Measurements from ENCODE around the gene KCTD11. TPM values are rescaled to one million over a fixed set of nuclear protein-coding genes. Genes with fewer than 3 reads are reported as not detected.
A peak's percentile ranks its signal among the peaks of the same experiment; 100 is the strongest.
"Not testable (repeated sequence)": the region's sequence is repeated elsewhere in the genome, so short reads cannot be mapped to it uniquely, and the experiment has no call there.

Gene KCTD11
- total and polyA plus RNA-seq, 10 donors: 5.4 to 12.0 (median 8.9) TPM

- peaks cover 6 to 75% (median 37%) of the 10 kb centered on the region in 6 donors for H3K4me1 ChIP-seq
- no peak for TF ChIP-seq CTCF (IDR thresholded peaks at IDR 0.05 in 8 of 11, conservative IDR thresholded peaks at IDR 0.05 in 3 of 11)
- TF ChIP-seq POLR2A (IDR thresholded peaks at IDR 0.05): no peak
- TF ChIP-seq POLR2AphosphoS5 (IDR thresholded peaks at IDR 0.05): no peak
- intact Hi-C loops (cut with DNase I; ENCODE audit: low total_unique reads): no loop called here
- H3K36me3 ChIP-seq: peaks cover 0 to 23% (median 12%) of the 10 kb centered on the region in 6 donors
- H3K9me3 ChIP-seq: no peaks in the 10 kb centered on the region
- peak overlapping the region; percentile 77 to 95 (median 87) for H3K4me3 ChIP-seq
- H3K27me3 ChIP-seq (replicated peaks in 1 of 7): no peaks in the 10 kb centered on the region
- H3K27ac ChIP-seq: peak overlapping the region; percentile 89 to 95 (median 93)
- 0 to 2% (median 1%) methylated on average over 2 to 34 of the region's 34 CpGs for WGBS, 5 donors
- peak; percentile 95 for DNase-seq
Observed at GRCh38 chr17:7329997-7330637, 21.8 kb upstream of the KCTD11 start.

GRCh38 chr17:7330638-7331015 is 21.3 kb upstream of the KCTD11 start:
- DNase-seq: peak; percentile 85
- no peak for TF ChIP-seq POLR2AphosphoS5 (IDR thresholded peaks at IDR 0.05)
- Histone ChIP-seq H3K36me3 (peaks cover 0 to 18% (median 9%) of the 10 kb centered on the region in 6 donors), H3K27me3 (replicated peaks in 1 of 7) (no peaks in the 10 kb centered on the region), H3K4me3 (peak overlapping the region; percentile 77 to 95 (median 87)), H3K4me1 (peaks cover 6 to 80% (median 41%) of the 10 kb centered on the region in 6 donors), H3K27ac (peak overlapping the region; percentile 89 to 95 (median 93)), H3K9me3 (no peaks in the 10 kb centered on the region)
- intact Hi-C loops (cut with DNase I; ENCODE audit: low total_unique reads): no loop called here
- 61 to 94% (median 72%) methylated on average over 5 to 13 of the region's 13 CpGs for WGBS, 5 donors

- no peaks in the 10 kb centered on the region for H3K27me3 ChIP-seq (replicated peaks in 1 of 7)
- peaks cover 6 to 91% (median 47%) of the 10 kb centered on the region in 6 donors for H3K4me1 ChIP-seq
- TF ChIP-seq CTCF (IDR thresholded peaks at IDR 0.05 in 8 of 11, conservative IDR thresholded peaks at IDR 0.05 in 3 of 11): no peak
- H3K27ac ChIP-seq: peak overlapping the region in 6 of 8 donors; percentile 32 to 78 (median 66)
- H3K4me3 ChIP-seq: no peak overlapping the region
- intact Hi-C loops (cut with DNase I; ENCODE audit: low total_unique reads): no loop called here
- peaks cover 0 to 3% (median 0%) of the 10 kb centered on the region in 6 donors for H3K36me3 ChIP-seq
- 31 to 48% (median 41%) methylated on average over 7 of the region's 7 CpGs for WGBS, 5 donors
- H3K9me3 ChIP-seq: no peaks in the 10 kb centered on the region
- no peak for DNase-seq
Observed at GRCh38 chr17:7332111-7332510, 19.9 kb upstream of the KCTD11 start.

- H3K4me3 ChIP-seq; H3K9me3 ChIP-seq; H3K27me3 ChIP-seq (replicated peaks in 1 of 7); intact Hi-C loops (cut with DNase I; ENCODE audit: low total_unique reads); DNase-seq; H3K36me3 ChIP-seq: not testable (repeated sequence)
- H3K4me1 ChIP-seq: peaks cover 12 to 91% (median 52%) of the 10 kb centered on the region in 6 donors
- TF ChIP-seq POLR2AphosphoS5 (IDR thresholded peaks at IDR 0.05): peak in 1 of 3 donors; percentile 50
- peak overlapping the region in 5 of 8 donors; percentile 44 to 78 (median 70) for H3K27ac ChIP-seq
- 32 to 44% (median 34%) methylated on average over 13 to 14 of the region's 14 CpGs for WGBS, 5 donors
Observed at GRCh38 chr17:7332600-7333069, 19.3 kb upstream of the KCTD11 start.

GRCh38 chr17:7334938-7335538 is 16.9 kb upstream of the KCTD11 start:
- TF ChIP-seq CTCF (IDR thresholded peaks at IDR 0.05 in 8 of 11, conservative IDR thresholded peaks at IDR 0.05 in 3 of 11) (no peak), POLR2A (IDR thresholded peaks at IDR 0.05) (no peak), POLR2AphosphoS5 (IDR thresholded peaks at IDR 0.05) (no peak)
- H3K9me3 ChIP-seq: no peaks in the 10 kb centered on the region
- DNase-seq: no peak
- WGBS, 5 donors: 92 to 98% (median 95%) methylated on average over 2 to 3 of the region's 3 CpGs
- no peak overlapping the region for H3K4me3 ChIP-seq
- peaks cover 18 to 97% (median 58%) of the 10 kb centered on the region in 6 donors for H3K4me1 ChIP-seq
- intact Hi-C loops (cut with DNase I; ENCODE audit: low total_unique reads): no loop called here
- peaks cover 0 to 23% (median 8%) of the 10 kb centered on the region in 6 donors for H3K36me3 ChIP-seq
- peak overlapping the region in 5 of 8 donors; percentile 78 to 95 (median 94) for H3K27ac ChIP-seq
- no peaks in the 10 kb centered on the region for H3K27me3 ChIP-seq (replicated peaks in 1 of 7)

- peak overlapping the region; percentile 68 to 95 (median 90) for H3K27ac ChIP-seq
- WGBS, 5 donors: 74 to 84% (median 80%) methylated on average over 13 of the region's 13 CpGs
- peaks cover 0 to 30% (median 14%) of the 10 kb centered on the region in 6 donors for H3K36me3 ChIP-seq
- H3K9me3 ChIP-seq; intact Hi-C loops (cut with DNase I; ENCODE audit: low total_unique reads); H3K27me3 ChIP-seq (replicated peaks in 1 of 7); DNase-seq: not testable (repeated sequence)
- H3K4me1 ChIP-seq: peaks cover 12 to 97% (median 51%) of the 10 kb centered on the region in 6 donors
- peak overlapping the region in 4 of 8 donors; percentile 62 to 77 (median 75) for H3K4me3 ChIP-seq
Observed at GRCh38 chr17:7335765-7336164, 16.2 kb upstream of the KCTD11 start.
